NCI-H1930 (cell line): ENCODE data around the gene RGSL1.

Experiments
- DNase-seq, 2 experiments: peaks; one replicate each; lab custom pipeline; 2025; lab: John Stamatoyannopoulos, UW

RGSL1 gene

GRCh38 chr1:182588500-182589396 is 138.8 kb downstream of the RGSL1 start, which contains the start of gene RNASEL:
TSS of gene RNASEL (minus strand) at chr1:182589256. CDS start at chr1:182586806, 2,450 bp downstream.
- no peak for DNase-seq

DNA sequence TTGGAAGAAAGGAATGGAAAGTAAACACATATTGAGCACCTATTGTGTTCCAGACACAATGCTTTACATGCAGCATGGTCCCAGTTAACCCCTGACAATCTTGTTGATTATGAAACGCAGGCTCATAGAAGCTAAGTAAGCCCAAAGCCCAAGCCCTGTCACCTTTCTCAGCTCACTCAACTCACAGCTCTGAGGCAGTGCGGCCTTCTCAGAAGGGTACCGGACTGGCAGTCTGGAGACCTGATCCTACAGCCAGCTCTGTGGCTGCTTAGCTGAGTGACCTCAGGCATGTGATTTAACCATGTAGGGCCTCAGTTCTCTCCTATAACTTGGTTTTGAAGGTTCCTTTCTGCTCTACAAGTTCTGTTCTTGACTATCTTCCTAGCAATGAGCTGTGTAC is 139.6 kb downstream of the RGSL1 start:
- no peak for DNase-seq

- DNase-seq: no peak
These were observed 140.0 kb downstream of the RGSL1 start for GRCh38 chr1:182589931-182590330.

DNA sequence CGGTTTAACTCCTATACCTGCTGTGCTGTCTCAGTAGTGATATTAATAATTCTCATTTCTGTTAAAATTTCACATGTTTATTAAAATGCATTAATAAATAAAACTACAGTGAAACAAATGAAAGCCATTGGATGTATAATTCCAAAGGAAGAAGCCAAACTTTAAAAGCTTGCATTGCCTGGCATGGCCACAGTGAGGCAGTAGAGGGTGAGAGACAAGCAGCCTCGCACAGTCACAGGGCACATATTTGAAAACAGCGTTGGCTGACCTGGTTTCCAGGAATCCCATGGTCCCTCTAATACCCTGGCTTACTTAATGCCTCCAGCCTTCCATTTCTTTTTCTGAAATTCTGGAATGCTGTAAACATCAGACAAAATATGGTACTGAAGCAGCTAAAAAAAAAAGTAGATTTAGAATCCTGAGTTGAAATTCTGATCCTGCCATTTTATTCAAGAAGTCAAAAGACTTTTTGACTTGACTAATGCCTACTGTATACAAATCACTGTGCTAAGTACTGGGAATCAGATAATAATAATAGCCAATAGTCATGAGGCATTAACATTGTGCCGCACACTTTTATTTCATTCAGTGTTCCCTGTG is 145.8 kb downstream of the RGSL1 start:
- DNase-seq: peak in 1 of 2 experiments; percentile 20

GRCh38 chr1:182596934-182597333 is 147.0 kb downstream of the RGSL1 start:
- no peak for DNase-seq

- DNase-seq: no peak
These were observed 148.3 kb downstream of the RGSL1 start for GRCh38 chr1:182598296-182598695.

- DNase-seq: no peak
These were observed 149.4 kb downstream of the RGSL1 start for GRCh38 chr1:182599339-182599738.

- DNase-seq: no peak
These were observed 150.2 kb downstream of the RGSL1 start for GRCh38 chr1:182600036-182600713.

DNA sequence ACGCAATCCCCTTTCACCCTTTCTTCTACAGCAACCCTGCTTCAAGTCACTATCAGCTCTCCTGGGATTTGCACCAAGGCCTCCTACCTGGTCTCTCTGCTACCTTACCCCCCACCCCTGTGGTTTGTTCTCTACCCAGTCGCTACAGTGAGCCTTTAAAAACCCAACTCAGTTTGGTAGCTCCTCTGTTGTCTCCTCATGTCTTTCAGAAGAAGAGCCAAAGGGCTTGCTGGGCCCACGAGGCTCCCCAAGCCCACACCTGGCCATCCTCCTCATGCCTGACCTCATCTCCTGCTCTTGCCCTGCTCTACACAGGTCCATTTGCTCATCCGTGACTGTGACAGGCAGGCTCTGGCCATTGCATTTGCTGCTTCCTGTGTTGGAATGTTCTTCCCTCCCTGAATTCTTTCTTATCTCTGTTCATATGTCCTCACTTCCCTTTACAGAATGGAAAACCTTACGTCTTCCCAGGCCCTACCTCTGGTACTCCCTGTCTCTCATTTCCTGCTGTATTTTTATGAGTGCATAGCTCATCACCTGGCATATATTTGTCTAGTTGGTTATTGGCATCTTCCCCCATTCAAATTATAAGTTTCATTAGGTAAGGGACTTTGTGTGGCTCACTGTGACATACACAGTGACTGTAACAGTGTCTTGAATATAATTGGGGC is 150.9 kb downstream of the RGSL1 start:
- no peak for DNase-seq

DNA sequence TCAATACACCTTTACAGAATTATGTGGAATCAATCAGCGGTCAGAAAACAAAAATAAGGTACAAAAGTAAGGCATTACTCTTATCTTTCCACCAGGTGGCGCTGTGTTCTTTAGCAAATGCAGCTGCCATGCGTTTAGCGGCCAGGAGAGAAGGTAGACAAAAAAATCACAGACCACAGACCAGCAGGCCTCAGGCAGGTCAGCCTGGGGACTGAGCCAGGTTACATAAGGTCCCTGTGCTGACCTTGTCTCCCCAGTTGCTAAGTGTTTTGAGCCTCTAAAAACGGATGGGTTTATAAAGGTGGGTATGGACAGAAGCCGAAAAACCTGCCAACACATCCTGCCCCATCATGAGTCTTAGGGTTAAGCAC is 151.5 kb downstream of the RGSL1 start:
- DNase-seq: peak; percentile 58 to 74

DNA sequence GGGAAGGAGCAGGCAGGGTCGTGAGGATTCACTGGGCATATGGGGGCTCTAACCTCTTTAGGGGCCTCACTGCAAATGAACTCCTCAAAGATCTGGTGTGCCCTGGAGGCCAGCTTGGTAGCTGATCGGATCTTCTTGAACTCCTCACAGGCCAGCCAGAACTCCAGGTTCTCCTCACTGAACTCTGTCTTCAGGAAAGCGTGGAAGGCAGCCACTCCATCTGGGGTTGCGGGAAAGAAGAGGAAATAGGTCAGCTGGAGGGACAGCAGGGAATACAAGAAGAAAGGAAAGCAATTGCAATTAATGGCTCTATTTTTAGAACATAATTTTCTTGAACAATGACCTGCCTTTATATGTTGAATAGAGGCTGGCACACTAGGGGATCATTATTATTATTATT is 152.0 kb downstream of the RGSL1 start:
- DNase-seq: no peak

GRCh38 chr1:182602935-182603645 is 153.1 kb downstream of the RGSL1 start:
- DNase-seq: no peak

DNA sequence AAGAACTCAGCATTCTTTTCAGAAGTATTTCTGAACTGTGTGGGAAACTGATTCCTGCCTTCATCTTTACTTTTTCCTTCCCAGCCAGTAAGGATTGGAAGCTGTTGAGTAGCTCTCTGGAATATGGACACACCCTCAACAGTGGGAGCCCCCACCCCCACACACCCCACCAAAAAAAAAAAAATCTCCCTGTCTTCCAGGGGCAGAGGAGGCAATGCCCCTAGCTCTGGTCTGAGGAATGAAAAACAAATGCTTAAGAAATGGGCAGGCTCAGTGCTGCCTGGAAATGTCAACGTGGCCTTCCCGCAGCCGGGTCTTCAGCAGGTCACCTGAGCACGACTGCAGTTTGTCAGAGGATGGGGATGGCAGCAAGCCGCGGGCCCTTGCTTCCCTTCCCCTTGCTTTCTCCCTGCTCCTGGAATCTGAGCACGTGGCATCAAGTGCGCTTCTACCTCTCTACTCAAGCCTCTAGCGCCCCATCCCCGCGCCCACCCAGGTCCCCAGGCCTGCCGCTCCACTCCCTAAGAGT is 153.8 kb downstream of the RGSL1 start:
- no peak for DNase-seq

DNA sequence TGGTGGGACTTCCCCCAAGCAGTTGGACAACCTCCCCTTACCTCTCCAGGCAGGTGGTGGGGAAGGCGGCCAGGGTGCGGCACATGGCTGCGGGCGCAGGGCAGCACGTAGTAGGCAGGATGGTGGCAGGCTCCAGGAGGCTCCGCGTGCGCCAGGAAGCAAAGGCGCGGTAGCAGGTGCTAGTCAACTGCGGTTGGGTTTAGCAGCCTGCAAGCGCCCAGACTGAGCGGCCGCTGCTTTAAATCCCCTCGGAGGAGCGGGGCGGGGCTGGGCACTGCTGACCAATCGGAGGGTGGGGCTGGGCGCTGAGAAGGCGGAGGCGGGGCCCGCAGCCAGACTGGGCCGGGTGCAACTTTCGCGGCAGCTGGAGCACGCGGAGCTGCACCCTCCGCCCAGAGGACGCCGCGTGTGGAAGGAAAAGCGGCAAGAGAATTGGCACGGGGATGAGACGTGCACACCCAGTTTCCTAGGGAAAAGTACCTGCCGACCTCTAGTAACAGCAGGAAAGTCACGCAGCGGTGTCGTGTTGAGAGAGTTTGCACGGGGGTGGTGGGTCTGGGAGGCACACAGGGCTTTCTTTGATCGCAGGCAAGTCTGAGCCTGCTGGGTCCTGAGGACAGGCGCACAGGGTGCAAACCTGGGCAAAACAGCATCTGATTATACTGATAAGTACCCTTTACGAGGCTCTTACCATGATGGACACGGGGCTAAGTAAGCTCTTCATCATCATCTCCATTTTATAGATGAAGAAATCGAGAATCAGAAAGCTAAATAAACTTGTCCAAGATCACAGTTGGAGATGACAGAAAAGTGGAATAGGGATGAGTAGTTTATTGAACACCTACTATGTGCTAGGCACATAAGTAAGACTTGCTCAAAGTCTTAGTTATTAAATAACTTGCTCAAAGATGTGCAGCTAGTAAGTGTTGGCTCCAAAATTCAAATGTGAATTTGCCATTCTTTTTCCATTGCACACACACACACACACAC is 154.5 kb downstream of the RGSL1 start, which contains the start of gene RGS16:
Gene RGS16 (minus strand): TSS at position 215 of the 990 bp plus-strand sequence. CDS start 130 bp downstream, at position 85.
- peak; percentile 74 to 82 for DNase-seq

- DNase-seq: no peak
These were observed 157.6 kb downstream of the RGSL1 start for GRCh38 chr1:182607566-182607965.

GRCh38 chr1:182608236-182608635 is 158.3 kb downstream of the RGSL1 start:
- DNase-seq: no peak

GRCh38 chr1:182608845-182609610 is 159.1 kb downstream of the RGSL1 start:
- DNase-seq: no peak
